HEK293 (cell line): ENCODE results near the gene CCND3.

Source experiments
- GLI4 ChIP-seq: fragments of 450-650 bp; formaldehyde crosslinking; IDR thresholded peaks from 2 replicates; pipeline ENCODE4 v1.5.1; 2016; ENCODE audit warnings: missing biosample characterization, missing genetic modification characterization
- RBAK ChIP-seq: fragments of 450-650 bp; formaldehyde crosslinking; IDR thresholded peaks from 2 replicates; pipeline ENCODE4 v1.5.1; 2016; ENCODE audit warnings: missing biosample characterization, missing genetic modification characterization
- SP3 ChIP-seq: fragments of 450-650 bp; formaldehyde crosslinking; IDR thresholded peaks from 2 replicates; pipeline ENCODE4 v1.5.1; 2016; ENCODE audit warnings: missing biosample characterization, missing genetic modification characterization
- SP7 ChIP-seq: fragments of 450-650 bp; formaldehyde crosslinking; IDR thresholded peaks from 2 replicates; pipeline ENCODE4 v1.5.1; 2016; ENCODE audit warnings: missing biosample characterization, missing genetic modification characterization
- TCF7L2 ChIP-seq: IDR thresholded peaks from 2 replicates; pipeline ENCODE4 v1.6.1; 2011; ENCODE audit warnings: low read depth, mild to moderate bottlenecking, inconsistent platforms, low read length, moderate library complexity, borderline replicate concordance
- ZBTB17 ChIP-seq: fragments of 450-650 bp; formaldehyde crosslinking; IDR thresholded peaks from 2 replicates; pipeline ENCODE4 v1.5.1; 2016; ENCODE audit warnings: missing biosample characterization, missing genetic modification characterization
- ZBTB20 ChIP-seq: fragments of 450-650 bp; formaldehyde crosslinking; IDR thresholded peaks from 2 replicates; pipeline ENCODE4 v1.5.1; 2016; ENCODE audit warnings: missing biosample characterization, missing genetic modification characterization
- ZBTB48 ChIP-seq: fragments of 450-650 bp; formaldehyde crosslinking; IDR thresholded peaks from 2 replicates; pipeline ENCODE4 v1.5.1; 2016; ENCODE audit warnings: missing biosample characterization, missing genetic modification characterization
- ZFHX2 ChIP-seq: fragments of 450-650 bp; formaldehyde crosslinking; conservative IDR thresholded peaks from 2 replicates; pipeline ENCODE4 v1.5.1; 2016; ENCODE audit warnings: missing biosample characterization, missing genetic modification characterization
- ZFP3 ChIP-seq: fragments of 450-650 bp; formaldehyde crosslinking; IDR thresholded peaks from 2 replicates; pipeline ENCODE4 v1.5.1; 2016; ENCODE audit warnings: low read depth, missing biosample characterization, missing genetic modification characterization
- ZFP41 ChIP-seq: fragments of 450-650 bp; formaldehyde crosslinking; IDR thresholded peaks from 2 replicates; pipeline ENCODE4 v1.5.1; 2016; ENCODE audit warnings: missing biosample characterization, missing genetic modification characterization, borderline replicate concordance
- ZFP69B ChIP-seq: fragments of 450-650 bp; formaldehyde crosslinking; IDR thresholded peaks from 2 replicates; pipeline ENCODE4 v1.5.1; 2016; ENCODE audit warnings: missing biosample characterization, missing genetic modification characterization
- ZNF112 ChIP-seq: fragments of 450-650 bp; formaldehyde crosslinking; IDR thresholded peaks from 2 replicates; pipeline ENCODE4 v1.5.0; 2017; ENCODE audit warnings: missing biosample characterization, missing genetic modification characterization
- ZNF133 ChIP-seq: fragments of 450-650 bp; formaldehyde crosslinking; IDR thresholded peaks from 2 replicates; pipeline ENCODE4 v1.5.1; 2016; ENCODE audit warnings: missing biosample characterization, missing genetic modification characterization
- ZNF146 ChIP-seq: fragments of 450-650 bp; formaldehyde crosslinking; IDR thresholded peaks from 2 replicates; pipeline ENCODE4 v1.5.1; 2016; ENCODE audit warnings: missing biosample characterization, missing genetic modification characterization
- ZNF169 ChIP-seq: fragments of 450-650 bp; formaldehyde crosslinking; IDR thresholded peaks from 2 replicates; pipeline ENCODE4 v1.5.1; 2016; ENCODE audit warnings: missing biosample characterization, missing genetic modification characterization
- ZNF175 ChIP-seq: fragments of 450-650 bp; formaldehyde crosslinking; IDR thresholded peaks from 2 replicates; pipeline ENCODE4 v1.5.1; 2016; ENCODE audit warnings: missing biosample characterization, missing genetic modification characterization
- ZNF18 ChIP-seq: fragments of 450-650 bp; formaldehyde crosslinking; IDR thresholded peaks from 2 replicates; pipeline ENCODE4 v1.5.1; 2016; ENCODE audit warnings: missing biosample characterization, missing genetic modification characterization
- ZNF214 ChIP-seq: fragments of 450-650 bp; formaldehyde crosslinking; IDR thresholded peaks from 2 replicates; pipeline ENCODE4 v1.5.1; 2017; ENCODE audit warnings: missing biosample characterization, mild to moderate bottlenecking, missing genetic modification characterization, borderline replicate concordance
- ZNF24 ChIP-seq: fragments of 450-650 bp; formaldehyde crosslinking; IDR thresholded peaks from 2 replicates; pipeline ENCODE4 v1.5.1; 2016; ENCODE audit warnings: missing biosample characterization, missing genetic modification characterization
- ZNF280D ChIP-seq: fragments of 450-650 bp; formaldehyde crosslinking; IDR thresholded peaks from 2 replicates; pipeline ENCODE4 v1.5.1; 2016; ENCODE audit warnings: missing biosample characterization, missing genetic modification characterization
- ZNF302 ChIP-seq: fragments of 450-650 bp; formaldehyde crosslinking; IDR thresholded peaks from 2 replicates; pipeline ENCODE4 v1.5.1; 2016; ENCODE audit warnings: missing biosample characterization, missing genetic modification characterization, low read depth
- ZNF335 ChIP-seq: fragments of 450-650 bp; formaldehyde crosslinking; conservative IDR thresholded peaks from 2 replicates; pipeline ENCODE4 v1.5.1; 2016; ENCODE audit warnings: missing biosample characterization, missing genetic modification characterization
- ZNF354C ChIP-seq: fragments of 450-650 bp; formaldehyde crosslinking; IDR thresholded peaks from 2 replicates; pipeline ENCODE4 v1.5.1; 2016; ENCODE audit warnings: missing biosample characterization, missing genetic modification characterization, low read depth, borderline replicate concordance
- ZNF391 ChIP-seq: fragments of 450-650 bp; formaldehyde crosslinking; IDR thresholded peaks from 2 replicates; pipeline ENCODE4 v1.5.1; 2016; ENCODE audit warnings: low read depth, missing biosample characterization, missing genetic modification characterization, borderline replicate concordance
- ZNF423 ChIP-seq: fragments of 450-650 bp; formaldehyde crosslinking; IDR thresholded peaks from 2 replicates; pipeline ENCODE4 v1.5.1; 2016; ENCODE audit warnings: missing biosample characterization, missing genetic modification characterization
- ZNF48 ChIP-seq: fragments of 450-650 bp; formaldehyde crosslinking; IDR thresholded peaks from 2 replicates; pipeline ENCODE4 v1.5.1; 2016; ENCODE audit warnings: missing biosample characterization, missing genetic modification characterization
- ZNF501 ChIP-seq: fragments of 450-650 bp; formaldehyde crosslinking; IDR thresholded peaks from 2 replicates; pipeline ENCODE4 v1.5.1; 2016; ENCODE audit warnings: missing biosample characterization, missing genetic modification characterization
- ZNF510 ChIP-seq: fragments of 450-650 bp; formaldehyde crosslinking; IDR thresholded peaks from 2 replicates; pipeline ENCODE4 v1.5.1; 2018; ENCODE audit warnings: mild to moderate bottlenecking, missing genetic modification characterization, missing biosample characterization; ENCODE audit not compliant: insufficient replicate concordance
- ZNF529 ChIP-seq: fragments of 450-650 bp; formaldehyde crosslinking; IDR thresholded peaks from 2 replicates; pipeline ENCODE4 v1.5.1; 2017; ENCODE audit warnings: missing genetic modification characterization, missing biosample characterization; ENCODE audit not compliant: insufficient replicate concordance
- ZNF530 ChIP-seq: fragments of 450-650 bp; formaldehyde crosslinking; IDR thresholded peaks from 2 replicates; pipeline ENCODE4 v1.5.1; 2016; ENCODE audit warnings: low read depth, missing biosample characterization, missing genetic modification characterization
- ZNF621 ChIP-seq: fragments of 450-650 bp; formaldehyde crosslinking; IDR thresholded peaks from 2 replicates; pipeline ENCODE4 v1.5.1; 2017; ENCODE audit warnings: missing biosample characterization, missing genetic modification characterization
- ZNF660 ChIP-seq: fragments of 450-650 bp; IDR thresholded peaks from 2 replicates; pipeline ENCODE4 v1.5.1; 2018; ENCODE audit warnings: missing biosample characterization, mild to moderate bottlenecking, missing genetic modification characterization
- ZNF707 ChIP-seq: fragments of 450-650 bp; formaldehyde crosslinking; IDR thresholded peaks from 2 replicates; pipeline ENCODE4 v1.5.1; 2016; ENCODE audit warnings: missing biosample characterization, missing genetic modification characterization
- ZNF777 ChIP-seq: fragments of 450-650 bp; formaldehyde crosslinking; IDR thresholded peaks from 2 replicates; pipeline ENCODE4 v1.5.1; 2017; ENCODE audit warnings: missing biosample characterization, missing genetic modification characterization, borderline replicate concordance
- ZNF785 ChIP-seq: fragments of 450-650 bp; formaldehyde crosslinking; IDR thresholded peaks from 2 replicates; pipeline ENCODE4 v1.5.1; 2016; ENCODE audit warnings: missing biosample characterization, missing genetic modification characterization
- ZNF791 ChIP-seq: fragments of 450-650 bp; formaldehyde crosslinking; IDR thresholded peaks from 2 replicates; pipeline ENCODE4 v1.5.1; 2016; ENCODE audit warnings: missing biosample characterization, missing genetic modification characterization
- ZNF830 ChIP-seq: fragments of 450-650 bp; IDR thresholded peaks from 2 replicates; pipeline ENCODE4 v1.5.0; 2018; ENCODE audit warnings: missing biosample characterization, missing genetic modification characterization, low read depth, mild to moderate bottlenecking, moderate library complexity
- ZSCAN23 ChIP-seq: fragments of 450-650 bp; formaldehyde crosslinking; IDR thresholded peaks from 2 replicates; pipeline ENCODE4 v1.5.1; 2016; ENCODE audit warnings: missing biosample characterization, missing genetic modification characterization

The CCND3 gene

GRCh38 chr6:41941280-41942066 lies at the start of gene CCND3 (continued):
- no peak for TF ChIP-seq ZNF354C (tag by site-specific recombination)
- TF ChIP-seq ZNF423 (tag by site-specific recombination) = no peak
- TF ChIP-seq ZNF335 (tag by site-specific recombination) = peak; percentile 92
- peak; percentile 91 for TF ChIP-seq ZBTB48
- 0 out of 2 replicates have a peak, but pooled peaks have one; percentile 7 for TF ChIP-seq ZSCAN23 (tag by site-specific recombination)
- no peak for TF ChIP-seq ZNF785 (tag by site-specific recombination)
- no peak for TF ChIP-seq GLI4
- 0 out of 2 replicates have a peak, but pooled peaks have one; percentile 52 for TF ChIP-seq ZNF501 (tag by site-specific recombination)
- TF ChIP-seq ZNF112 (tag by site-specific recombination) = no peak
- TF ChIP-seq SP7 (tag by site-specific recombination) = 0 out of 2 replicates have a peak, but pooled peaks have one; percentile 3
- no peak for TF ChIP-seq RBAK (tag by site-specific recombination)
- no peak for TF ChIP-seq ZFP3 (tag by site-specific recombination)
- peak; percentile 87 for TF ChIP-seq ZBTB20 (tag by site-specific recombination)
- TF ChIP-seq ZFHX2 = no peak
- TF ChIP-seq ZNF621 = no peak
- peak; percentile 11; the same call in 1 of the 2 replicates for TF ChIP-seq ZBTB17 (tag by site-specific recombination)
- TF ChIP-seq ZNF530 (tag by site-specific recombination) = no peak
- no peak for TF ChIP-seq ZNF529 (tag by site-specific recombination)
- no peak for TF ChIP-seq ZNF830 (tag by site-specific recombination)
- no peak for TF ChIP-seq ZNF48
- TF ChIP-seq ZNF302 (tag by site-specific recombination) = no peak
- no peak for TF ChIP-seq ZNF18
- no peak for TF ChIP-seq TCF7L2
- no peak for TF ChIP-seq ZNF24 (tag by site-specific recombination)
- TF ChIP-seq ZNF707 = no peak
- peak; percentile 74; the same call in 1 of the 2 replicates for TF ChIP-seq ZNF391 (tag by site-specific recombination)
- no peak for TF ChIP-seq ZNF510 (tag by site-specific recombination)
- TF ChIP-seq ZNF214 (tag by site-specific recombination) = no peak
- no peak for TF ChIP-seq ZFP41
- peak; percentile 23; the same call in 1 of the 2 replicates for TF ChIP-seq ZNF660
- no peak for TF ChIP-seq ZFP69B (tag by site-specific recombination)
- TF ChIP-seq ZNF133 = no peak
- TF ChIP-seq ZNF146 (tag by site-specific recombination) = no peak
- TF ChIP-seq SP3 (tag by site-specific recombination) = peak; percentile 55
- no peak for TF ChIP-seq ZNF169 (tag by site-specific recombination)
- peak; percentile 60; the same call in 1 of the 2 replicates for TF ChIP-seq ZNF777
- TF ChIP-seq ZNF791 = no peak
- TF ChIP-seq ZNF175 (tag by site-specific recombination) = no peak
- TF ChIP-seq ZNF280D (tag by site-specific recombination) = no peak
